ACC112 (cell line): ENCODE measurements around the gene BRSK2.
"Not testable (repeated sequence)": the region's sequence is repeated elsewhere in the genome, so short reads cannot be mapped to it uniquely, and the experiment has no call there.

Source experiments
- H2AFZ ChIP-seq: fragments of 200-600 bp; sonication (generic); one replicate; pipeline ENCODE4 v1.6.0; 2017; ENCODE audit warnings: antibody characterized with exemption, low read length; ENCODE audit not compliant: unreplicated experiment
- H3K27ac ChIP-seq: fragments of 200-600 bp; sonication (generic); 2 replicates; pipeline ENCODE4 v1.5.1; 2014; ENCODE audit warnings: low read depth, mild to moderate bottlenecking, antibody characterized with exemption, low read length, moderate library complexity
- H3K27me3 ChIP-seq: fragments of 200-600 bp; sonication (generic); 2 replicates; pipeline ENCODE4 v1.6.1; 2014; ENCODE audit warnings: mild to moderate bottlenecking, antibody characterized with exemption, low read length, moderate library complexity, mixed read lengths; ENCODE audit not compliant: insufficient read depth
- H3K36me3 ChIP-seq: fragments of 200-600 bp; sonication (generic); 2 replicates; pipeline ENCODE4 v1.6.1; 2016; ENCODE audit warnings: mild to moderate bottlenecking, antibody characterized with exemption, low read length, moderate library complexity, mixed read lengths; ENCODE audit not compliant: insufficient read depth
- H3K4me1 ChIP-seq: fragments of 200-600 bp; sonication (generic); one replicate; pipeline ENCODE4 v1.6.1; 2016; ENCODE audit warnings: low read length, mixed read lengths; ENCODE audit not compliant: insufficient read depth, unreplicated experiment, control insufficient read depth
- H3K4me3 ChIP-seq: fragments of 200-600 bp; sonication (generic); 2 replicates; pipeline ENCODE4 v1.5.1; 2014; ENCODE audit warnings: mild to moderate bottlenecking, low read depth, low read length
- H3K79me2 ChIP-seq: fragments of 200-600 bp; sonication (generic); one replicate; pipeline ENCODE4 v1.6.0; 2016; ENCODE audit warnings: low read length; ENCODE audit not compliant: control insufficient read depth, unreplicated experiment, insufficient read depth

BRSK2 gene

GRCh38 chr11:1428762-1429316 is 39.1 kb downstream of the BRSK2 start:
- Histone ChIP-seq H3K4me3 (no peak overlapping the region), H3K4me1 (no peaks in the 10 kb centered on the region), H3K27me3 (no peaks in the 10 kb centered on the region), H3K36me3 (no peaks in the 10 kb centered on the region), H3K79me2 (no peaks in the 10 kb centered on the region), H3K27ac (no peak overlapping the region), H2AFZ (no peak overlapping the region)

- H3K4me3 ChIP-seq, result no peak overlapping the region
- no peaks in the 10 kb centered on the region for H3K27me3 ChIP-seq
- no peaks in the 10 kb centered on the region for H3K36me3 ChIP-seq
- H3K27ac ChIP-seq, result no peak overlapping the region
- no peaks in the 10 kb centered on the region for H3K79me2 ChIP-seq
- no peak overlapping the region for H2AFZ ChIP-seq
- H3K4me1 ChIP-seq, result no peaks in the 10 kb centered on the region
These were observed 43.8 kb downstream of the BRSK2 start for GRCh38 chr11:1433568-1433967.

DNA sequence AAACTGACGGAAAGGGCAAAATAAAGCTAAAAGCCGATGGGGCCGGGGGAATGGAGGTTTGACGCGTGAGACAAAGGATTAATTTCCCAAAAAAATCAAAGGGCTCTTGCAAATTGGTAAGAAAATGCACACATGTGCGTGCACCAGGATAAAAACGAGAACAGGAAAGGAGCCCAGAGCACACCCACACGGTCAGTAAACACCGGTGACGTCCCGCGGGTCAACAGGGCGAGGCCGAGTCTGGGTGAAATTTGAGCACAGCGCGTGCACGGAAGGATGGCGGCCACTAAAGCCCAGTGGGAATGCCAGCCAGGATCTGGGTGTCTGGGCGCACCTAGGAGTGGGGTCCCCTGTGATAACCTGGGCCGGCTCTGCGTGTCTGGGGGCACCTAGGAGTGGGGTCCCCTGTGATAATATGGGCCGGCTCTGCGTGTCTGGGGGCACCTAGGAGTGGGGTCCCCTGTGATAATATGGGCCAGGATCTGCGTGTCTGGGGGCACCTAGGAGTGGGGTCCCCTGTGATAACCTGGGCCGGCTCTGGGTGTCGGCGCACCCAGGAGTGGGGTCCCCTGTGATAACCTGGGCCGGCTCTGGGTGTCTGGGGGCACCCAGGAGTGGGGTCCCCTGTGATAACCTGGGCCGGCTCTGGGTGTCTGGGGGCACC is 44.4 kb downstream of the BRSK2 start:
- Histone ChIP-seq H2AFZ (no peak overlapping the region), H3K27me3 (no peaks in the 10 kb centered on the region), H3K4me3 (no peak overlapping the region), H3K4me1 (no peaks in the 10 kb centered on the region), H3K27ac (no peak overlapping the region), H3K79me2 (no peaks in the 10 kb centered on the region), H3K36me3 (no peaks in the 10 kb centered on the region)

DNA sequence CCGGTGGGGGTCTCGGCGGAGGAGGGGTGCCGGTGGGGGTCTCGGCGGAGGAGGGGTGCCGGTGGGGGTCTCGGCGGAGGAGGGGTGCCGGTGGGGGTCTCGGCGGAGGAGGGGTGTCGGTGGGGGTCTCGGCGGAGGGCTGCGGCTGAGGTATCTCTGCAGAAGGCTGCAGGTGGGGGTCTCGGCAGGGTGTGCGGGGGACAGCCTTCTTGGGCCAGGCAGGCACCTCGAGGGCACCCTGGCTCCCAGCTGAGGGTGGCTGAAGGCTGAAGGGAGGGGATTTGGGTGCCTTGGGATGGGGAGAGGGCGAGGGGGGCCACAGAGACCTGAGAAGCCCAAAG is 45.7 kb downstream of the BRSK2 start:
- not testable (repeated sequence) for H3K4me3 ChIP-seq, H3K4me1 ChIP-seq

GRCh38 chr11:1435820-1436467 is 46.2 kb downstream of the BRSK2 start:
- H3K4me3 ChIP-seq, result no peak overlapping the region
- H2AFZ ChIP-seq, result no peak overlapping the region
- no peaks in the 10 kb centered on the region for H3K36me3 ChIP-seq
- no peaks in the 10 kb centered on the region for H3K4me1 ChIP-seq
- H3K79me2 ChIP-seq, result no peaks in the 10 kb centered on the region
- no peaks in the 10 kb centered on the region for H3K27me3 ChIP-seq
- H3K27ac ChIP-seq, result no peak overlapping the region

More for the DNA sequence above, 45.7 kb downstream of the BRSK2 start:
- H3K79me2 ChIP-seq, H3K27me3 ChIP-seq, H2AFZ ChIP-seq, H3K27ac ChIP-seq, H3K36me3 ChIP-seq: not testable (repeated sequence)

DNA sequence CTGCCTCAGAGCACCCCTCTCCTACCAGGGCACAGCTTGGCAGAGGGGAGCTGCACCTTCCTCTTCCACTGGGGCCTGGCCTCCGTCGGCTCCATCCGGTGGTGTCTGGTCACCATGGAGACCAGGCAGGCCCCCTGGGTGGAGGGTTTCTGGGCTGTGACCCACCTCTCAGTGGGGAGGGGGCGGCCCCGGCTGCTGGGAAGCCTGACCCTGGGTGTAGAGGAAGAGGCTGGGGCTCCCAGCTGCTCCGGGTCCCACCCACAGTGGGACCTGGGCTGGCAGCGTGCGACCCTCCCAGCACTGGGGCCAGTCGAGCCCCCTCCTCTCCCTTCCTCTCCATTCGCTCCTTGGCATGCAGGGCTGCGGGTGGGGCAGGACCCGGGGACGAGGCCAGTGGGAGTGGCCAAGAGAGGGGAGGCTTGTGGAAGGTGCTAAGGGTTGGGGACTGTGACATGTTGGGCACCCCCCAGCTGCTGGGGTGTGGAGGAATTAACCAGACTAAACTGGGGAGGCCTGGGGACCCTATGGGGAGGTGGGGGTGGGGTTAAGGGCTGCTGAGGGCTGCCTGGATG is 46.8 kb downstream of the BRSK2 start:
- Histone ChIP-seq H3K79me2 (no peaks in the 10 kb centered on the region), H3K4me1 (no peaks in the 10 kb centered on the region), H3K27ac (no peak overlapping the region), H3K36me3 (no peaks in the 10 kb centered on the region), H2AFZ (no peak overlapping the region), H3K27me3 (no peaks in the 10 kb centered on the region), H3K4me3 (no peak overlapping the region)

DNA sequence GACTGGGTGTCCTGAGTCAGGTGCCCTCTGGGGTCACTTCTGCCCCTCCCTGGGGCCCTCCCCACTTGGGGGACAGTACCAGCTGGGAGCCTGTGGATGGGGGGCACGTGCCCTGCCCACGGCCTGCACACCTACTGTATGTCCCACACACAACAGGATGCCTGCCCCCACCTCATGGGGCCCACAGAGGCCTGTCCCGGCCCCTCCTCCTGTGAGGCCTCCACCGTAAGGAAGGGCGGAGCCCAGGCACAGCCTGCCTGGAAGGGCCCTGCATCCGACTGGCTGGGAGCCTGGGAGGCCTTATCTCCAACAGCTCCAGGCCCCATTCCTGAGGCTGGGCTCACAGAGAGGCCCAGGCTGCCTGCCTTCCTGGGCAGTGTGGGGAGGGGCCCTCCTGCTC is 47.8 kb downstream of the BRSK2 start:
- H3K4me1 ChIP-seq, result no peaks in the 10 kb centered on the region
- H3K27me3 ChIP-seq, result no peaks in the 10 kb centered on the region
- H3K36me3 ChIP-seq, result no peaks in the 10 kb centered on the region
- H3K79me2 ChIP-seq, result no peaks in the 10 kb centered on the region
- H2AFZ ChIP-seq, result no peak overlapping the region
- H3K27ac ChIP-seq, result no peak overlapping the region
- no peak overlapping the region for H3K4me3 ChIP-seq

- Histone ChIP-seq H3K36me3 (no peaks in the 10 kb centered on the region), H3K4me1 (no peaks in the 10 kb centered on the region), H2AFZ (no peak overlapping the region), H3K4me3 (no peak overlapping the region), H3K27me3 (no peaks in the 10 kb centered on the region), H3K27ac (no peak overlapping the region), H3K79me2 (no peaks in the 10 kb centered on the region)
These were observed 48.7 kb downstream of the BRSK2 start for GRCh38 chr11:1438261-1438966.

GRCh38 chr11:1438967-1439330 is 49.2 kb downstream of the BRSK2 start:
- Histone ChIP-seq H3K79me2 (no peaks in the 10 kb centered on the region), H3K4me1 (no peaks in the 10 kb centered on the region)

DNA sequence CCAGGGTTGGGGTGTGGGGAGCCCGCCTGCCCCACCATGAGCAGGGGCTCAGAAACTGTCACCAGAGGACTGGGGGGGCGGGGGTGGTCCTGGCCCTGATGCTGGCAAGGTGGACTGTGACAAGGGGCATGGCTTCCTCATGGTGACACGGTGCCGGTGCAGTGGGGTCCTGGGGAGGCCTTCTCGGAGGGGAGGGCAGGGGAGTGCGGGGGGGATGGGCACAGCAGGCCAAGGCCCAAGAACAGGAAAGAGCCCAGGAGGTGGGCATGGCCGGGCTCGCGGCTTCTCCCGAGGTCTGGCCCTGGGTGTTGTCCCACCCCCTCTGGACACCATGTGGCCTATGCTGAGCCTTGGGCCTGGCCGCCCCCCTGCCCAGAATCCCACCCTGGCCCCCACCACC is 49.6 kb downstream of the BRSK2 start:
- H2AFZ ChIP-seq, result no peak overlapping the region
- H3K4me3 ChIP-seq, result no peak overlapping the region
- no peak overlapping the region for H3K27ac ChIP-seq
- no peaks in the 10 kb centered on the region for H3K27me3 ChIP-seq
- no peaks in the 10 kb centered on the region for H3K4me1 ChIP-seq
- H3K79me2 ChIP-seq, result no peaks in the 10 kb centered on the region
- no peaks in the 10 kb centered on the region for H3K36me3 ChIP-seq

More at GRCh38 chr11:1438967-1439330, 49.2 kb downstream of the BRSK2 start:
- Histone ChIP-seq H3K27me3 (no peaks in the 10 kb centered on the region), H3K27ac (no peak overlapping the region), H2AFZ (no peak overlapping the region), H3K4me3 (no peak overlapping the region), H3K36me3 (no peaks in the 10 kb centered on the region)
